Upper lobe of left lung (tissue), 4 donors: ENCODE measurements around the gene SLC6A19.

Experiments
- CTCF ChIP-seq, 6 experiments: fragments of 450-650 bp in 4 of 6; fragments of 200-600 bp in 2 of 6; sonication (generic) in 2 of 6; IDR thresholded peaks; one replicate each; pipeline ENCODE4 v1.5.1; 2016 to 2019; ENCODE audit warnings: antibody characterized with exemption in 6 of 6
- EP300 ChIP-seq, 4 donors: sonication (generic); formaldehyde crosslinking; IDR thresholded peaks; one replicate each; pipeline ENCODE4 v1.5.1; 2017; ENCODE audit warnings: antibody characterized with exemption in 4 of 4, control low read depth in 2 of 4
- POLR2A ChIP-seq, 4 donors: fragments of 450-650 bp; IDR thresholded peaks; one replicate each; pipeline ENCODE4 v1.5.1; 2016 to 2017; ENCODE audit warnings: antibody characterized with exemption in 4 of 4, mild to moderate bottlenecking in 2 of 4

GRCh38 chr5:1203311-1203967, 2.0 kb downstream of the SLC6A19 start:
- TF ChIP-seq POLR2A (IDR thresholded peaks at IDR 0.05) (no peak), CTCF (IDR thresholded peaks at IDR 0.05) (no peak), EP300 (IDR thresholded peaks at IDR 0.05) (no peak)
